GM12878 (cell line): Measurements from ENCODE around the gene CDK11B. TPM values are rescaled to one million over a fixed set of nuclear protein-coding genes. Genes with fewer than 3 reads are reported as not detected.

ENCODE experiments used
- ATF7 ChIP-seq: fragments of 450-650 bp; IDR thresholded peaks from 2 replicates; pipeline ENCODE4 v1.6.1; 2016; ENCODE audit warnings: low read depth, mild to moderate bottlenecking
- BRCA1 ChIP-seq: IDR thresholded peaks from 2 replicates; pipeline ENCODE4 v1.6.1; 2011; ENCODE audit warnings: low read depth, low read length, improper control_type of control experiment
- CREM ChIP-seq: IDR thresholded peaks from 2 replicates; pipeline ENCODE4 v1.6.1; 2014; ENCODE audit warnings: antibody characterized with exemption, low read depth
- EGR1 ChIP-seq, 2 experiments: IDR thresholded peaks; 1 replicate in 1 of 2; 2 replicates in 1 of 2; pipeline ENCODE4 v1.6.1; 2011 to 2012; ENCODE audit warnings: low read depth in 2 of 2, low read length in 2 of 2, borderline replicate concordance in 1 of 2, mild to moderate bottlenecking in 1 of 2, moderate library complexity in 1 of 2
- FOXK2 ChIP-seq: fragments of 450-650 bp; IDR thresholded peaks from 2 replicates; pipeline ENCODE4 v1.6.1; 2017; ENCODE audit warnings: mild to moderate bottlenecking, moderate library complexity
- JUND ChIP-seq: IDR thresholded peaks from 2 replicates; pipeline ENCODE4 v1.6.1; 2012; ENCODE audit warnings: low read depth, mild to moderate bottlenecking, low read length, improper control_type of control experiment, moderate library complexity
- NFIC ChIP-seq: IDR thresholded peaks from 2 replicates; pipeline ENCODE4 v1.6.1; 2012; ENCODE audit warnings: low read depth, mild to moderate bottlenecking, inconsistent platforms, low read length, moderate library complexity
- PAX5 ChIP-seq: IDR thresholded peaks from 2 replicates; pipeline ENCODE4 v1.6.1; 2011; ENCODE audit warnings: low read depth, low read length, borderline replicate concordance
- POLR2A ChIP-seq: IDR thresholded peaks from 2 replicates; pipeline ENCODE4 v1.6.1; 2011; ENCODE audit warnings: low read depth, mild to moderate bottlenecking, low read length
- SREBF1 ChIP-seq: IDR thresholded peaks from 2 replicates; pipeline ENCODE4 v1.6.1; 2012; ENCODE audit warnings: mild to moderate bottlenecking, low read length
- TCF12 ChIP-seq: IDR thresholded peaks from 2 replicates; pipeline ENCODE4 v1.6.1; 2011; ENCODE audit warnings: low read depth, mild to moderate bottlenecking, low read length
- ZNF384 ChIP-seq: IDR thresholded peaks from 2 replicates; pipeline ENCODE4 v1.6.1; 2012; ENCODE audit warnings: low read depth, mild to moderate bottlenecking, low read length, improper control_type of control experiment, borderline replicate concordance
- polyA plus RNA-seq, 11 experiments: library from polyadenylated mRNA; depleted of rRNA in 4 of 11; unstranded in 6 of 11; stranded (reverse) in 5 of 11; fragments of >200 nt; fragmentation: Nextera tagmentation in 4 of 11; fragmentation: Illumina TruSeq in 1 of 11; extraction: Ambion mirVana in 4 of 11; extraction: Trizol in 1 of 11; gene quantifications; 1 replicate in 1 of 11; 2 replicates in 10 of 11; pipeline versions ENCODE4 v1.2.1 to v1.2.3, GENCODE V29; 2011 to 2016; ENCODE audit warnings: inconsistent platforms in 2 of 11, missing spikeins in 2 of 11, low read depth in 1 of 11
- total RNA-seq, 4 experiments: library from RNA; depleted of rRNA in 3 of 4; stranded (reverse); fragments of >200 nt in 3 of 4; fragmentation: Illumina TruSeq in 1 of 4; extraction: Trizol in 1 of 4; gene quantifications; 2 replicates each; pipeline versions ENCODE4 v1.2.1 to v1.2.3, GENCODE V29; 2013 to 2021
- TF ChIP-seq, protein P1 (sequence below): fragments of 450-650 bp; IDR thresholded peaks from 2 replicates; pipeline ENCODE4 v1.6.1; 2017; ENCODE audit warnings: antibody characterized with exemption, mild to moderate bottlenecking, moderate library complexity

CDK11B gene
- total and polyA plus RNA-seq, 10 of the 15 experiments (the other 5 are each of a cell fraction or from before 2014, with no cell fraction given) = 3.2 to 30.9 (median 18.0) TPM

DNA sequence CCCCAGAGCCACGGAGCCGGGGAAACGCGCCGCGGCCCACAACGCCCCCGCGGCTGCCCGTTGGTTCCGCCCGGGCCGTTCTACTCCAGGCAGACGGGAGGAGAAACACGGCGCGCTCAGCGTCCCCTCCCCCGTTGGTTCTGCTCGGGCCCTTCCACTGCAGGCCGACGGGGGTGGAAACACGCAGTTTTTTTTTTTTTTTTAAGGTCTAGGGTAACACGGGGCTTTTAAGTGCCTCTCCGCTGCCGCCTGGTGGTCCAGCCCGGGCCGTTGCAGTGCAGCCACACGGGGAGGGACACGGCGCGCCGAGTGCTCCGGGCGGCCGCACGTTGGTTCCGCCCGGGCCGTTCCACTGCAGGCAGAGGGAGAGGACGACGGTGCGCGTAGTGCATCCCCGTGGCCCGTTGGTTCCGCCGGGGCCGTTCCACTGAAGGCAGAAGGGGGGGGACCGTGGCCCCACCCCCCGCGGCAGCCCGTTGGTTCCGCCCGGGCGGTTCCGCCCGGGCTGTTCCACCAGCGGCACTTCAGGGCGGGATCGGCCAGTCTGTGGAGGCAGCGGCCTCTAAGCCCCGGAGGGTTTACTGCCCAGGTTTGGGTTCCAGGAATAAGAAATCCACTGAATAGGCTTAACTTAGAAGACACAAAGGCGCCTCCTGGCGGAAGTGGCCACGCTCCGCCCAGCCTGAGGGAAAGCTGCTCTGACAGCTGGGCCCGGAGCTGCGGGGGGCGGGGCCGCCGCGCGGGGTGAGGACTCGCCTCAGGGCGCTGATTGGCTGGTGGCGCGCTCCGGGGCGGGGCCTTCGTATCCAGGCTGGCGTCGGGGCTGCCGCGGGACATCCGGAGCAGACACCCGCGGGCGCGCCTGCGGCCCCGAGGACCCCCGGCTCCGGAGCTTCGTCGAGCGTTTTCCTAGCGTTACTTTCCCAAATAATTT lies 34.2 kb upstream of the CDK11B start, which contains the start of gene SLC35E2B (continued):
- peak; percentile 94 for TF ChIP-seq SREBF1
- peak; percentile 66 for TF ChIP-seq ZNF384
- TF ChIP-seq BRCA1 = 0 out of 2 replicates have a peak, but pooled peaks have one; percentile 31
- TF ChIP-seq, protein P1, sequence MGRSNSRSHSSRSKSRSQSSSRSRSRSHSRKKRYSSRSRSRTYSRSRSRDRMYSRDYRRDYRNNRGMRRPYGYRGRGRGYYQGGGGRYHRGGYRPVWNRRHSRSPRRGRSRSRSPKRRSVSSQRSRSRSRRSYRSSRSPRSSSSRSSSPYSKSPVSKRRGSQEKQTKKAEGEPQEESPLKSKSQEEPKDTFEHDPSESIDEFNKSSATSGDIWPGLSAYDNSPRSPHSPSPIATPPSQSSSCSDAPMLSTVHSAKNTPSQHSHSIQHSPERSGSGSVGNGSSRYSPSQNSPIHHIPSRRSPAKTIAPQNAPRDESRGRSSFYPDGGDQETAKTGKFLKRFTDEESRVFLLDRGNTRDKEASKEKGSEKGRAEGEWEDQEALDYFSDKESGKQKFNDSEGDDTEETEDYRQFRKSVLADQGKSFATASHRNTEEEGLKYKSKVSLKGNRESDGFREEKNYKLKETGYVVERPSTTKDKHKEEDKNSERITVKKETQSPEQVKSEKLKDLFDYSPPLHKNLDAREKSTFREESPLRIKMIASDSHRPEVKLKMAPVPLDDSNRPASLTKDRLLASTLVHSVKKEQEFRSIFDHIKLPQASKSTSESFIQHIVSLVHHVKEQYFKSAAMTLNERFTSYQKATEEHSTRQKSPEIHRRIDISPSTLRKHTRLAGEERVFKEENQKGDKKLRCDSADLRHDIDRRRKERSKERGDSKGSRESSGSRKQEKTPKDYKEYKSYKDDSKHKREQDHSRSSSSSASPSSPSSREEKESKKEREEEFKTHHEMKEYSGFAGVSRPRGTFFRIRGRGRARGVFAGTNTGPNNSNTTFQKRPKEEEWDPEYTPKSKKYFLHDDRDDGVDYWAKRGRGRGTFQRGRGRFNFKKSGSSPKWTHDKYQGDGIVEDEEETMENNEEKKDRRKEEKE = peak; percentile 88
- peak; percentile 96 for TF ChIP-seq FOXK2
- TF ChIP-seq CREM = peak; percentile 32; the same call in 1 of the 2 replicates
- 0 out of 2 replicates have a peak, but pooled peaks have one; percentile 29 for TF ChIP-seq POLR2A
- TF ChIP-seq EGR1 (IDR thresholded peaks at IDR 0.05; ENCODE audit: borderline replicate concordance in 1 of 2, low read depth in 2 of 2, low read length in 2 of 2) = peak in 1 of 2 experiments; percentile 46; a peak in 1 of 3 replicates
- TF ChIP-seq TCF12 = 0 out of 2 replicates have a peak, but pooled peaks have one; percentile 16
- 0 out of 2 replicates have a peak, but pooled peaks have one; percentile 49 for TF ChIP-seq NFIC
- TF ChIP-seq PAX5 = 0 out of 2 replicates have a peak, but pooled peaks have one; percentile 22
- peak; percentile 96 for TF ChIP-seq JUND
- peak; percentile 98 for TF ChIP-seq ATF7
